ENCODE measurements around the gene FZD1. TPM values are rescaled to one million over a fixed set of nuclear protein-coding genes. Genes with fewer than 3 reads are reported as not detected.

FZD1 gene
- total and polyA plus RNA-seq, 2 of the 8 experiments (the other 6 are each of a cell fraction or from before 2014, with no cell fraction given): 0.62 to 0.91 TPM

DNA sequence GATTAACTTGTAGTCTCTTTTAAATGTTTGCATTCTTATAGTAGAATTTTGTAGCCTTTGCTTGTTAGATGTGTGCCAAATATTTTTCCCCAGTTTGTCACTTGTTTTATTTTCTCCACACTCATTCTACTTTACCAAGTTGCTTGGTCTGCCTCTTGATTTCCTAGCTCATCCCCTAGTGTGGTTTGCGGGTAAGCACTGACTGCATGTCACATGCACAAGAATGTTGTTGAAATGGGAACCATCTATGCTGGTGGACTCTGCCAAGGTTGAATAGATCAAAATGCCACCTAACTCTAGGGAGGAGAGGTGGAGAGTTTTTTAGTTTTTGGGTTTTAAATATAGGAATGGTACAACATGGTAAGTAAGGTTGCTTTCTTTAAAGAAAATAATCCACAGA lies 47.6 kb downstream of the FZD1 start (continued):
- TF ChIP-seq NRF1 (IDR thresholded peaks at IDR 0.05; ENCODE audit: low read depth, low read length): no peak
- no peak for TF ChIP-seq SUZ12 (IDR thresholded peaks at IDR 0.05; ENCODE audit: low read length)
- no peak for TF ChIP-seq YY1 (IDR thresholded peaks at IDR 0.05; ENCODE audit: low read depth, low read length)
- TF ChIP-seq EP300 (IDR thresholded peaks at IDR 0.05; ENCODE audit: borderline replicate concordance in 1 of 2, low read depth in 2 of 2, low read length in 2 of 2): no peak
- TF ChIP-seq TCF12 (IDR thresholded peaks at IDR 0.05; ENCODE audit: low read depth, low read length): no peak
